ENCODE results near the gene LYZL4. TPM values are rescaled to one million over a fixed set of nuclear protein-coding genes. Genes with fewer than 3 reads are reported as not detected.

The LYZL4 gene
- total RNA-seq, 4 donors from 2014 or later, result not detected

- H3K36me3 ChIP-seq, result no peaks in the 10 kb centered on the region
- H3K4me3 ChIP-seq, result no peak overlapping the region
- peaks cover 15% of the 10 kb centered on the region for H3K27me3 ChIP-seq
- no peak for ATAC-seq
- WGBS, 2 donors (ENCODE audit: low coverage in 1 of 2), result 42 to 71% methylated on average over 4 to 9 of the region's 10 CpGs
- no peak overlapping the region for H3K27ac ChIP-seq
- no peak for TF ChIP-seq EP300 (IDR thresholded peaks at IDR 0.05)
- TF ChIP-seq POLR2A (IDR thresholded peaks at IDR 0.05), result no peak
- TF ChIP-seq CTCF (IDR thresholded peaks at IDR 0.05), result no peak
- TF ChIP-seq POLR2AphosphoS5 (IDR thresholded peaks at IDR 0.05), result no peak
- H3K9me3 ChIP-seq, result no peaks in the 10 kb centered on the region
- H3K4me1 ChIP-seq, result no peaks in the 10 kb centered on the region
Observed at GRCh38 chr3:42439261-42440115, 29.1 kb upstream of the LYZL4 start.

- Histone ChIP-seq H3K27ac (no peak overlapping the region), H3K4me1 (no peaks in the 10 kb centered on the region), H3K36me3 (no peaks in the 10 kb centered on the region), H3K9me3 (no peaks in the 10 kb centered on the region), H3K27me3 (peaks cover 15% of the 10 kb centered on the region), H3K4me3 (no peak overlapping the region)
- no peak for ATAC-seq
- WGBS, 2 donors (ENCODE audit: low coverage in 1 of 2), result 47 to 63% methylated on average over 2 of the region's 2 CpGs
- TF ChIP-seq POLR2AphosphoS5 (IDR thresholded peaks at IDR 0.05), result no peak
- TF ChIP-seq POLR2A (IDR thresholded peaks at IDR 0.05), result no peak
- no peak for TF ChIP-seq EP300 (IDR thresholded peaks at IDR 0.05)
- TF ChIP-seq CTCF (IDR thresholded peaks at IDR 0.05), result no peak
Observed at GRCh38 chr3:42438758-42439157, 28.3 kb upstream of the LYZL4 start.

DNA sequence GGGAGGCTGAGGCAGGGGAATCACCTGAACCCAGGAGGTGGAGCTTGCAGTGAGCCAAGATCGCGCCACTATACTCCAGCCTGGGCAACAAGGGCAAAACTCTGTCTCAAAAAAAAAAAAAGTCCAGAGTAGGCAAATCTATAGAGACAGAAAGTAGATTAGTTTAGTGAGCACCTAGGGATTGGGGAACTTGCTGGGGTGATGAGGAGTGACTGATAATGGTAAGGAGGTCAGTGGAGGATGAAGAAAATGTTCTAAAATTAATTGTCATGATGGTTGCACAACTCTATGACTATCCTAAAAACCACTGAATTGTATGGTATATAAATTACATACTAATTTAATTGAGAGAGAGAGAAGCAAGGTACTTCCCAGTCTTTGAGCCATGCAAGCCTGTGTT, 27.8 kb upstream of the LYZL4 start:
- Histone ChIP-seq H3K4me1 (no peaks in the 10 kb centered on the region), H3K4me3 (no peak overlapping the region), H3K36me3 (no peaks in the 10 kb centered on the region), H3K27me3 (peaks cover 15% of the 10 kb centered on the region), H3K9me3 (peaks cover 0 to 5% (median 0%) of the 10 kb centered on the region in 3 donors), H3K27ac (no peak overlapping the region)
- WGBS, 2 donors (ENCODE audit: low coverage in 1 of 2), result 90 to 94% methylated on average over 2 of the region's 2 CpGs
- no peak for ATAC-seq
- no peak for TF ChIP-seq EP300 (IDR thresholded peaks at IDR 0.05)
- no peak for TF ChIP-seq POLR2A (IDR thresholded peaks at IDR 0.05)
- no peak for TF ChIP-seq CTCF (IDR thresholded peaks at IDR 0.05)
- TF ChIP-seq POLR2AphosphoS5 (IDR thresholded peaks at IDR 0.05), result no peak

- TF ChIP-seq CTCF (IDR thresholded peaks at IDR 0.05) (no peak), POLR2AphosphoS5 (IDR thresholded peaks at IDR 0.05) (no peak)
- no peak for ATAC-seq
- Histone ChIP-seq H3K4me3 (no peak overlapping the region), H3K4me1 (no peaks in the 10 kb centered on the region), H3K27me3 (no peaks in the 10 kb centered on the region), H3K36me3 (no peaks in the 10 kb centered on the region), H3K27ac (no peak overlapping the region), H3K9me3 (peaks cover 0 to 26% (median 0%) of the 10 kb centered on the region in 3 donors)
- WGBS, 2 donors (ENCODE audit: low coverage in 1 of 2), result 45 to 74% methylated on average over 2 to 5 of the region's 5 CpGs
Observed at GRCh38 chr3:42434777-42435380, 24.5 kb upstream of the LYZL4 start.

- H3K4me3 ChIP-seq, result no peak overlapping the region
- WGBS, 2 donors (ENCODE audit: low coverage in 1 of 2), result 96 to 100% methylated on average over 2 of the region's 2 CpGs
- ATAC-seq, result no peak
- peaks cover 0 to 26% (median 0%) of the 10 kb centered on the region in 3 donors for H3K9me3 ChIP-seq
- no peaks in the 10 kb centered on the region for H3K27me3 ChIP-seq
- H3K4me1 ChIP-seq, result no peaks in the 10 kb centered on the region
- no peak for TF ChIP-seq EP300 (IDR thresholded peaks at IDR 0.05)
- TF ChIP-seq CTCF (IDR thresholded peaks at IDR 0.05), result no peak
- TF ChIP-seq POLR2A (IDR thresholded peaks at IDR 0.05), result no peak
- TF ChIP-seq POLR2AphosphoS5 (IDR thresholded peaks at IDR 0.05), result no peak
- H3K36me3 ChIP-seq, result no peaks in the 10 kb centered on the region
- no peak overlapping the region for H3K27ac ChIP-seq
Observed at GRCh38 chr3:42432485-42432884, 22.1 kb upstream of the LYZL4 start.

Measured in gastroesophageal sphincter (tissue), 4 donors.